Mammary epithelial cell (primary cell): ENCODE results near the gene ESCO1.

Experiments used
- EZH2 ChIP-seq: IDR thresholded peaks from 2 replicates; pipeline ENCODE4 v1.6.1; 2012; ENCODE audit warnings: low read length, inconsistent platforms, borderline replicate concordance
- TF ChIP-seq, protein P1 (sequence below), 2 donors: IDR thresholded peaks in 1 of 2; conservative IDR thresholded peaks in 1 of 2; 2 replicates each; pipeline ENCODE4 v1.5.1; 2011 to 2012; ENCODE audit warnings: inconsistent platforms in 2 of 2, low read length in 2 of 2, mild to moderate bottlenecking in 2 of 2, control low read depth in 1 of 2, low read depth in 1 of 2; ENCODE audit not compliant: insufficient read depth in 1 of 2; ENCODE audit errors: extremely low read depth in 1 of 2

DNA sequence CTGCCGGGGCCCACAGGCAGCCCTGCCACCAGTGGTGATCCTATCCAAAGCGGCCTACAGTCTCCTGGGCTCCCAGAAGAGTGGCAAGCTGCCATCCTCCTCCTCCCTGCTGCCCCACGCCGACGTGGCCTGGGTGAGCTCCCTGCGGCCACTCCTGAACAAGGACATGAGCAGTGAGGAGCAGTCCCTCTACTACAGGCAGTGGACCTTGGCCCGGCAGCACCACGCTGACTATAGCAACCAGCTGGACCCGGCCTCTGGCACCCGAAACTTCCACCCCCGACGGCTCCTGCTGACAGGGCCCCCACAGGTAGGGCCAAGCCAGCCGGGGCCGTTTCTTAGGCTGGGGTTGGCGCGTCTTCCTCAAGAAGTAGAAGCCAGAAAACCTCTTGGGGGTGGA, 100.5 kb downstream of the ESCO1 start:
- TF ChIP-seq, protein P1, sequence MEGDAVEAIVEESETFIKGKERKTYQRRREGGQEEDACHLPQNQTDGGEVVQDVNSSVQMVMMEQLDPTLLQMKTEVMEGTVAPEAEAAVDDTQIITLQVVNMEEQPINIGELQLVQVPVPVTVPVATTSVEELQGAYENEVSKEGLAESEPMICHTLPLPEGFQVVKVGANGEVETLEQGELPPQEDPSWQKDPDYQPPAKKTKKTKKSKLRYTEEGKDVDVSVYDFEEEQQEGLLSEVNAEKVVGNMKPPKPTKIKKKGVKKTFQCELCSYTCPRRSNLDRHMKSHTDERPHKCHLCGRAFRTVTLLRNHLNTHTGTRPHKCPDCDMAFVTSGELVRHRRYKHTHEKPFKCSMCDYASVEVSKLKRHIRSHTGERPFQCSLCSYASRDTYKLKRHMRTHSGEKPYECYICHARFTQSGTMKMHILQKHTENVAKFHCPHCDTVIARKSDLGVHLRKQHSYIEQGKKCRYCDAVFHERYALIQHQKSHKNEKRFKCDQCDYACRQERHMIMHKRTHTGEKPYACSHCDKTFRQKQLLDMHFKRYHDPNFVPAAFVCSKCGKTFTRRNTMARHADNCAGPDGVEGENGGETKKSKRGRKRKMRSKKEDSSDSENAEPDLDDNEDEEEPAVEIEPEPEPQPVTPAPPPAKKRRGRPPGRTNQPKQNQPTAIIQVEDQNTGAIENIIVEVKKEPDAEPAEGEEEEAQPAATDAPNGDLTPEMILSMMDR (conservative IDR thresholded peaks at IDR 0.05 in 1 of 2, IDR thresholded peaks at IDR 0.05 in 1 of 2; ENCODE audit: extremely low read depth in 1 of 2, insufficient read depth in 1 of 2, low read depth in 1 of 2, low read length in 2 of 2), result no peak
- no peak for TF ChIP-seq EZH2
